IMR-90 (cell line): Measurements from ENCODE around the gene TM4SF5. TPM values are rescaled to one million over a fixed set of nuclear protein-coding genes. Genes with fewer than 3 reads are reported as not detected.
A peak's percentile ranks its signal among the peaks of the same experiment; 100 is the strongest.

ENCODE experiments used
- ATAC-seq: fragments of 200-7000 bp; cut with Tn5 transposase; 2 replicates; pipeline ENCODE4 v1.9.1; 2020; ENCODE audit warnings: low read depth, mild to moderate bottlenecking, moderate library complexity
- BruUV-seq: library from RNA; stranded (reverse); fragments of 400-500 nt; replicated peaks from 2 replicates; lab custom pipeline; 2021; lab: Mats Ljungman, UMichigan
- CTCF ChIA-PET: fragments of 300-600 bp; formaldehyde crosslinking; extraction: SDS; loops from one replicate; lab custom pipeline; 2021; ENCODE audit warnings: antibody characterized with exemption; lab: Yijun Ruan, JAX
- POLR2A ChIA-PET: fragments of 300-600 bp; sonication (Branson Sonifier 250); formaldehyde crosslinking; loops from one replicate; lab custom pipeline; 2022; ENCODE audit warnings: antibody characterized with exemption; ENCODE audit not compliant: unreplicated experiment; lab: Charles Lee
- DNase-seq: peaks from one replicate; pipeline ENCODE4 v3.0.0; 2013
- H2AFZ ChIP-seq: replicated peaks from 2 replicates; pipeline ENCODE3; 2013; ENCODE audit warnings: low read length, mild to moderate bottlenecking; ENCODE audit not compliant: poor library complexity
- H2AK5ac ChIP-seq: 2 replicates; pipeline ENCODE4 v1.6.1; 2013; ENCODE audit warnings: low read depth, low read length, inconsistent platforms
- H2AK9ac ChIP-seq: replicated peaks from 2 replicates; pipeline ENCODE3; 2013; ENCODE audit warnings: mild to moderate bottlenecking, low read depth, low read length, moderate library complexity; ENCODE audit not compliant: poor library complexity
- H2BK120ac ChIP-seq: 2 replicates; pipeline ENCODE4 v1.6.1; 2013; ENCODE audit warnings: low read depth, low read length, inconsistent platforms
- H2BK15ac ChIP-seq: 3 replicates; pipeline ENCODE4 v1.6.1; 2013; ENCODE audit warnings: low read depth, low read length, inconsistent platforms
- H2BK20ac ChIP-seq: 2 replicates; pipeline ENCODE4 v1.6.1; 2013; ENCODE audit warnings: low read depth, mild to moderate bottlenecking, inconsistent platforms, low read length, moderate library complexity
- H2BK5ac ChIP-seq: 2 replicates; pipeline ENCODE4 v1.6.1; 2013; ENCODE audit warnings: mild to moderate bottlenecking, low read depth, low read length, inconsistent platforms; ENCODE audit not compliant: poor library complexity, severe bottlenecking
- H3K14ac ChIP-seq: replicated peaks from 2 replicates; pipeline ENCODE4 v1.6.1; 2013; ENCODE audit warnings: low read depth, low read length, inconsistent platforms
- H3K18ac ChIP-seq: 2 replicates; pipeline ENCODE4 v1.6.1; 2013; ENCODE audit warnings: low read depth, low read length, control low read depth
- H3K23ac ChIP-seq: 2 replicates; pipeline ENCODE4 v1.6.1; 2013; ENCODE audit warnings: low read depth, low read length, inconsistent platforms
- H3K27ac ChIP-seq: 2 replicates; pipeline ENCODE4 v1.5.1; 2013; ENCODE audit warnings: mild to moderate bottlenecking, control low read depth, low read length; ENCODE audit not compliant: insufficient read depth
- H3K27me3 ChIP-seq: 2 replicates; pipeline ENCODE4 v1.6.1; 2013; ENCODE audit warnings: low read length; ENCODE audit not compliant: control insufficient read depth, insufficient read depth
- H3K36me3 ChIP-seq: 2 replicates; pipeline ENCODE4 v1.6.1; 2013; ENCODE audit warnings: low read length, mixed read lengths; ENCODE audit not compliant: control insufficient read depth, insufficient read depth
- H3K4ac ChIP-seq: 2 replicates; pipeline ENCODE4 v1.6.1; 2013; ENCODE audit warnings: low read depth, low read length, inconsistent platforms
- H3K4me1 ChIP-seq: 2 replicates; pipeline ENCODE4 v1.6.1; 2013; ENCODE audit warnings: low read length, mixed read lengths; ENCODE audit not compliant: control insufficient read depth, insufficient read depth
- H3K4me2 ChIP-seq: 2 replicates; pipeline ENCODE4 v1.6.1; 2013; ENCODE audit warnings: low read depth, mild to moderate bottlenecking, control low read depth, low read length, moderate library complexity
- H3K4me3 ChIP-seq: 2 replicates; pipeline ENCODE4 v1.5.1; 2013; ENCODE audit warnings: low read depth, mild to moderate bottlenecking, control low read depth, low read length, moderate library complexity; ENCODE audit not compliant: insufficient read depth
- H3K56ac ChIP-seq: 2 replicates; pipeline ENCODE4 v1.6.1; 2013; ENCODE audit warnings: low read length, inconsistent platforms; ENCODE audit not compliant: insufficient read depth; ENCODE audit errors: extremely low read depth
- H3K79me1 ChIP-seq, 2 experiments: 2 replicates each; pipeline ENCODE4 v1.6.1; 2013; ENCODE audit warnings: low read length in 2 of 2, inconsistent platforms in 1 of 2, low read depth in 1 of 2
- H3K9ac ChIP-seq: 2 replicates; pipeline ENCODE4 v1.6.1; 2013; ENCODE audit warnings: low read depth, low read length, control low read depth
- H3K9me1 ChIP-seq: 2 replicates; pipeline ENCODE4 v1.6.1; 2013; ENCODE audit warnings: low read length, inconsistent platforms; ENCODE audit not compliant: insufficient read depth
- H3K9me3 ChIP-seq: 2 replicates; pipeline ENCODE4 v1.6.1; 2013; ENCODE audit warnings: low read length; ENCODE audit not compliant: control insufficient read depth, insufficient read depth
- H4K20me1 ChIP-seq: 2 replicates; pipeline ENCODE4 v1.6.1; 2013; ENCODE audit warnings: low read length, inconsistent platforms; ENCODE audit not compliant: insufficient read depth
- H4K5ac ChIP-seq: 2 replicates; pipeline ENCODE4 v1.6.1; 2013; ENCODE audit warnings: mild to moderate bottlenecking, low read depth, low read length, control low read depth
- H4K8ac ChIP-seq, 2 experiments: 2 replicates each; pipeline ENCODE4 v1.6.1; 2013; ENCODE audit warnings: low read depth in 2 of 2, low read length in 2 of 2, control low read depth in 1 of 2, inconsistent platforms in 1 of 2
- H4K91ac ChIP-seq: 2 replicates; pipeline ENCODE4 v1.6.1; 2013; ENCODE audit warnings: low read depth, low read length, inconsistent platforms; ENCODE audit not compliant: insufficient read depth
- BHLHE40 ChIP-seq: fragments of 150-350 bp; IDR thresholded peaks from 2 replicates; pipeline ENCODE4 v1.6.1; 2016; ENCODE audit warnings: mild to moderate bottlenecking, low read depth, low read length
- CEBPB ChIP-seq: IDR thresholded peaks from 2 replicates; pipeline ENCODE4 v1.6.1; 2012; ENCODE audit warnings: low read depth, low read length, improper control_type of control experiment
- CTCF ChIP-seq: conservative IDR thresholded peaks from 2 replicates; pipeline ENCODE4 v1.5.1; 2012; ENCODE audit warnings: mild to moderate bottlenecking, low read depth, low read length, improper control_type of control experiment
- ELK1 ChIP-seq: fragments of 150-350 bp; IDR thresholded peaks from 2 replicates; pipeline ENCODE4 v1.6.1; 2016; ENCODE audit warnings: low read depth, mild to moderate bottlenecking, low read length, moderate library complexity, borderline replicate concordance
- FOS ChIP-seq: fragments of 150-350 bp; IDR thresholded peaks from 2 replicates; pipeline ENCODE4 v1.6.1; 2016; ENCODE audit warnings: low read depth, low read length
- MAFK ChIP-seq: IDR thresholded peaks from 2 replicates; pipeline ENCODE4 v1.6.1; 2012; ENCODE audit warnings: low read depth, low read length, improper control_type of control experiment
- MXI1 ChIP-seq: IDR thresholded peaks from 2 replicates; pipeline ENCODE4 v1.6.1; 2012; ENCODE audit warnings: low read depth, mild to moderate bottlenecking, low read length, moderate library complexity, borderline replicate concordance
- RCOR1 ChIP-seq: IDR thresholded peaks from 2 replicates; pipeline ENCODE4 v1.6.1; 2012; ENCODE audit warnings: mild to moderate bottlenecking, low read length, improper control_type of control experiment; ENCODE audit not compliant: insufficient replicate concordance
- RFX5 ChIP-seq: IDR thresholded peaks from 2 replicates; pipeline ENCODE4 v1.8.0; 2012; ENCODE audit warnings: low read depth, mild to moderate bottlenecking, low read length, moderate library complexity
- WGBS, 2 experiments: methylation state at CpG; one replicate each; pipeline versions ENCODE4 v1.1.5 to v1.1.7; 2013; ENCODE audit warnings: missing lambda C conversion rate in 2 of 2; ENCODE audit not compliant: insufficient read length in 1 of 2; ENCODE audit errors: extremely low coverage in 2 of 2; 5-methylcytosine and 5-hydroxymethylcytosine counted together
- dilution Hi-C: fragments of 300-500 bp; cut with HindIII; formaldehyde crosslinking; loops from one replicate; pipeline ENCODE4 v1.14.3; 2018; ENCODE audit warnings: low sequenced_read_pairs; ENCODE audit not compliant: unreplicated experiment
- in situ Hi-C: fragments of 300-500 bp; cut with MboI; formaldehyde crosslinking; loops from 3 replicates; pipeline ENCODE4 v1.14.3; 2019; ENCODE audit warnings: low sequenced_read_pairs, inconsistent platforms, mixed read lengths
- intact Hi-C: fragments of 100-400 bp; cut with micrococcal nuclease; formaldehyde crosslinking; loops from 2 replicates; pipeline ENCODE4 v1.10.0; 2022
- polyA plus RNA-seq, 3 experiments: library from polyadenylated mRNA; depleted of rRNA; stranded (reverse); fragments of >200 nt; gene quantifications; 2 replicates each; pipeline ENCODE4 v1.2.3, GENCODE V29; 2012; ENCODE audit warnings: low replicate concordance in 1 of 3
- total RNA-seq: library from RNA; depleted of rRNA; stranded (reverse); fragments of >200 nt; gene quantifications from 2 replicates; pipeline ENCODE4 v1.2.3, GENCODE V29; 2012

Gene TM4SF5
- total and polyA plus RNA-seq, 2 of the 4 experiments (the other 2 are of a cell fraction) = not detected

GRCh38 chr17:4740584-4740983 lies 31.1 kb upstream of the TM4SF5 start:
- Histone ChIP-seq H2AK9ac (peak overlapping the region; percentile 72), H4K5ac (no peak overlapping the region), H3K4me2 (no peak overlapping the region), H3K18ac (no peak overlapping the region), H2BK5ac (no peak overlapping the region), H3K4me3 (no peak overlapping the region), H4K20me1 (no peaks in the 10 kb centered on the region), H3K4me1 (peaks cover 8% of the 10 kb centered on the region; the same call in 1 of the 2 replicates), H2AK5ac (no peak overlapping the region), H3K9me1 (no peaks in the 10 kb centered on the region), H2AFZ (peak overlapping the region; percentile 41), H3K56ac (no peak overlapping the region), H3K9ac (no peak overlapping the region), H3K4ac (no peak overlapping the region), H3K23ac (no peak overlapping the region), H4K8ac (no peak overlapping the region), H2BK15ac (no peak overlapping the region), H2BK20ac (no peak overlapping the region), H2BK120ac (no peak overlapping the region), H3K14ac (no peak overlapping the region), H3K27me3 (peaks cover 69% of the 10 kb centered on the region), H3K9me3 (no peaks in the 10 kb centered on the region), H3K36me3 (no peaks in the 10 kb centered on the region), H3K27ac (no peak overlapping the region), H4K91ac (no peak overlapping the region), H3K79me1 (no peaks in the 10 kb centered on the region)
- 100% methylated on average over 3 of the region's 8 CpGs; no CpG with 5 or more reads in 1 of the 2 experiments for WGBS, 2 experiments
- dilution Hi-C loops = no loop called here
- DNase-seq (no peak), ATAC-seq (no peak)
- BruUV-seq = no TSS peak
- ChIA-PET CTCF (no interaction called here), POLR2A (no interaction called here)
- in situ Hi-C loops = no loop called here
- TF ChIP-seq MAFK = no peak
- no peak for TF ChIP-seq CEBPB
- no peak for TF ChIP-seq CTCF
- no peak for TF ChIP-seq BHLHE40
- TF ChIP-seq MXI1 = no peak
- no peak for TF ChIP-seq FOS
- no peak for TF ChIP-seq RFX5
- TF ChIP-seq RCOR1 = no peak
- TF ChIP-seq ELK1 = no peak
- intact Hi-C loops = no loop called here
